ENCODE measurements around the gene RECQL.

GRCh38 chr12:21444193-21445146 lies 57.0 kb downstream of the RECQL start:
- TF ChIP-seq, protein P1, sequence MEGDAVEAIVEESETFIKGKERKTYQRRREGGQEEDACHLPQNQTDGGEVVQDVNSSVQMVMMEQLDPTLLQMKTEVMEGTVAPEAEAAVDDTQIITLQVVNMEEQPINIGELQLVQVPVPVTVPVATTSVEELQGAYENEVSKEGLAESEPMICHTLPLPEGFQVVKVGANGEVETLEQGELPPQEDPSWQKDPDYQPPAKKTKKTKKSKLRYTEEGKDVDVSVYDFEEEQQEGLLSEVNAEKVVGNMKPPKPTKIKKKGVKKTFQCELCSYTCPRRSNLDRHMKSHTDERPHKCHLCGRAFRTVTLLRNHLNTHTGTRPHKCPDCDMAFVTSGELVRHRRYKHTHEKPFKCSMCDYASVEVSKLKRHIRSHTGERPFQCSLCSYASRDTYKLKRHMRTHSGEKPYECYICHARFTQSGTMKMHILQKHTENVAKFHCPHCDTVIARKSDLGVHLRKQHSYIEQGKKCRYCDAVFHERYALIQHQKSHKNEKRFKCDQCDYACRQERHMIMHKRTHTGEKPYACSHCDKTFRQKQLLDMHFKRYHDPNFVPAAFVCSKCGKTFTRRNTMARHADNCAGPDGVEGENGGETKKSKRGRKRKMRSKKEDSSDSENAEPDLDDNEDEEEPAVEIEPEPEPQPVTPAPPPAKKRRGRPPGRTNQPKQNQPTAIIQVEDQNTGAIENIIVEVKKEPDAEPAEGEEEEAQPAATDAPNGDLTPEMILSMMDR (IDR thresholded peaks at IDR 0.05) = no peak
- TF ChIP-seq EP300 (IDR thresholded peaks at IDR 0.05) = no peak
